ENCODE data around the gene CCDC80. TPM values are rescaled to one million over a fixed set of nuclear protein-coding genes. Genes with fewer than 3 reads are reported as not detected.

CCDC80 gene
- total and polyA plus RNA-seq, 2 of the 4 experiments (the other 2 are of a cell fraction), result 387 to 418 TPM

DNA sequence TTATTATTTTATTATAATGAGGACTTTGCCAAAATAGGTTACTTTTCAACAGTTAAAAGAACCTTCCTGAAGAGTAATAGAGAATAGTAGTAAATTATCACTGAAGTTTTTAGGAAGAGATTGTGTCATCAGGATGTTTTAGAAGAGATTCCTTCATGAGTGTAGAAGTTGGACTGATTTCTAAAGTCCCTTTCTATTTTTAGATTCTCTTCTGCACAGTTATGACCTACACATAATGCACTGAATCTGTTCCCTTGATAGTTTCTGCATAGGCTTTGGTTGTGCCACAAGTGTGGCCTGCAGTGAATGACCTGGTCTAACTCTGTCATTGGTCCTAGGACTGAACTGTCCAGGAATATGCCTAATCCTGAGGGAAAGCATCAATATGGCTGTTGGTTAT, 55.2 kb downstream of the CCDC80 start:
- Histone ChIP-seq H4K5ac (ENCODE audit: low read depth, low read length) (no peak overlapping the region), H3K4me3 (ENCODE audit: insufficient read depth, low read depth, low read length) (no peak overlapping the region), H3K4ac (ENCODE audit: low read depth, low read length) (no peak overlapping the region), H4K91ac (ENCODE audit: insufficient read depth, low read depth, low read length) (no peak overlapping the region), H2AFZ (replicated peaks; ENCODE audit: low read length, poor library complexity) (no peak overlapping the region), H3K23ac (ENCODE audit: low read depth, low read length) (no peak overlapping the region), H4K20me1 (ENCODE audit: insufficient read depth, low read length) (no peaks in the 10 kb centered on the region), H3K36me3 (ENCODE audit: control insufficient read depth, insufficient read depth, low read length) (peaks cover 7% of the 10 kb centered on the region), H3K9me1 (ENCODE audit: insufficient read depth, low read length) (no peaks in the 10 kb centered on the region; the same call in 1 of the 2 replicates), H4K8ac (ENCODE audit: low read depth in 2 of 2, low read length in 2 of 2) (no peak overlapping the region), H2AK5ac (ENCODE audit: low read depth, low read length) (no peak overlapping the region), H3K4me2 (ENCODE audit: low read depth, low read length) (no peak overlapping the region), H3K56ac (ENCODE audit: extremely low read depth, insufficient read depth, low read length) (no peak overlapping the region), H3K14ac (replicated peaks; ENCODE audit: low read depth, low read length) (no peak overlapping the region), H3K18ac (ENCODE audit: low read depth, low read length) (no peak overlapping the region), H2BK20ac (ENCODE audit: low read depth, low read length) (no peak overlapping the region), H2BK15ac (ENCODE audit: low read depth, low read length) (no peak overlapping the region), H2AK9ac (replicated peaks; ENCODE audit: low read depth, low read length, poor library complexity) (no peak overlapping the region), H3K4me1 (ENCODE audit: control insufficient read depth, insufficient read depth, low read length) (peaks cover 2% of the 10 kb centered on the region; the same call in 1 of the 2 replicates), H2BK5ac (ENCODE audit: low read depth, low read length, poor library complexity, severe bottlenecking) (no peak overlapping the region), H3K27me3 (ENCODE audit: control insufficient read depth, insufficient read depth, low read length) (no peaks in the 10 kb centered on the region), H3K79me1 (ENCODE audit: low read depth in 1 of 2, low read length in 2 of 2) (no peaks in the 10 kb centered on the region), H3K9me3 (ENCODE audit: control insufficient read depth, insufficient read depth, low read length) (no peaks in the 10 kb centered on the region), H3K9ac (ENCODE audit: low read depth, low read length) (no peak overlapping the region), H3K27ac (ENCODE audit: insufficient read depth, low read length) (no peak overlapping the region), H2BK120ac (ENCODE audit: low read depth, low read length) (no peak overlapping the region)
- peak; percentile 62 for ATAC-seq (ENCODE audit: low read depth)
- intact Hi-C loops (cut with micrococcal nuclease) (loop anchor here (10.0 kb wide), 1 partner anchor 149 kb away; no protein-coding TSS in a partner anchor), dilution Hi-C loops (cut with HindIII; ENCODE audit: low sequenced_read_pairs, unreplicated experiment) (loop anchor here (25.0 kb wide), 1 partner anchor 402 kb away; the partner anchor contains the start of genes CD200R1 and GTPBP8), in situ Hi-C loops (cut with MboI; ENCODE audit: low sequenced_read_pairs) (loop anchor here (10.0 kb wide), 1 partner anchor 399 kb away; no protein-coding TSS in a partner anchor)
- TF ChIP-seq CEBPB (IDR thresholded peaks at IDR 0.05; ENCODE audit: low read depth, low read length) (0 out of 2 replicates have a peak, but pooled peaks have one; percentile 31), RCOR1 (IDR thresholded peaks at IDR 0.05; ENCODE audit: insufficient replicate concordance, low read length) (no peak), SMC3 (IDR thresholded peaks at IDR 0.05; ENCODE audit: low read depth, low read length) (no peak)
- TF ChIP-seq, protein P1, sequence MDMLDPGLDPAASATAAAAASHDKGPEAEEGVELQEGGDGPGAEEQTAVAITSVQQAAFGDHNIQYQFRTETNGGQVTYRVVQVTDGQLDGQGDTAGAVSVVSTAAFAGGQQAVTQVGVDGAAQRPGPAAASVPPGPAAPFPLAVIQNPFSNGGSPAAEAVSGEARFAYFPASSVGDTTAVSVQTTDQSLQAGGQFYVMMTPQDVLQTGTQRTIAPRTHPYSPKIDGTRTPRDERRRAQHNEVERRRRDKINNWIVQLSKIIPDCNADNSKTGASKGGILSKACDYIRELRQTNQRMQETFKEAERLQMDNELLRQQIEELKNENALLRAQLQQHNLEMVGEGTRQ (IDR thresholded peaks at IDR 0.05; ENCODE audit: low read depth, low read length), result no peak
- TF ChIP-seq, protein P2, sequence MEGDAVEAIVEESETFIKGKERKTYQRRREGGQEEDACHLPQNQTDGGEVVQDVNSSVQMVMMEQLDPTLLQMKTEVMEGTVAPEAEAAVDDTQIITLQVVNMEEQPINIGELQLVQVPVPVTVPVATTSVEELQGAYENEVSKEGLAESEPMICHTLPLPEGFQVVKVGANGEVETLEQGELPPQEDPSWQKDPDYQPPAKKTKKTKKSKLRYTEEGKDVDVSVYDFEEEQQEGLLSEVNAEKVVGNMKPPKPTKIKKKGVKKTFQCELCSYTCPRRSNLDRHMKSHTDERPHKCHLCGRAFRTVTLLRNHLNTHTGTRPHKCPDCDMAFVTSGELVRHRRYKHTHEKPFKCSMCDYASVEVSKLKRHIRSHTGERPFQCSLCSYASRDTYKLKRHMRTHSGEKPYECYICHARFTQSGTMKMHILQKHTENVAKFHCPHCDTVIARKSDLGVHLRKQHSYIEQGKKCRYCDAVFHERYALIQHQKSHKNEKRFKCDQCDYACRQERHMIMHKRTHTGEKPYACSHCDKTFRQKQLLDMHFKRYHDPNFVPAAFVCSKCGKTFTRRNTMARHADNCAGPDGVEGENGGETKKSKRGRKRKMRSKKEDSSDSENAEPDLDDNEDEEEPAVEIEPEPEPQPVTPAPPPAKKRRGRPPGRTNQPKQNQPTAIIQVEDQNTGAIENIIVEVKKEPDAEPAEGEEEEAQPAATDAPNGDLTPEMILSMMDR (conservative IDR thresholded peaks at IDR 0.05; ENCODE audit: low read depth, low read length), result no peak
- peak; percentile 43 for DNase-seq
- POLR2A ChIA-PET (ENCODE audit: unreplicated experiment), result no interaction called here
- CTCF ChIA-PET, result no interaction called here
- no TSS peak for BruUV-seq (replicated peaks)

Measured in IMR-90 (cell line).